Muscle layer of duodenum (tissue), 2 donors: ENCODE results near the gene TNFRSF12A.
A peak's percentile ranks its signal among the peaks of the same experiment; 100 is the strongest.
"Not testable (repeated sequence)": the region's sequence is repeated elsewhere in the genome, so short reads cannot be mapped to it uniquely, and the experiment has no call there.

Source experiments
- H3K27ac ChIP-seq: one replicate; pipeline ENCODE4 v1.7.0; 2013; ENCODE audit warnings: mild to moderate bottlenecking, low read length
- H3K27me3 ChIP-seq: one replicate; pipeline ENCODE4 v1.7.0; 2013; ENCODE audit warnings: low read depth, mild to moderate bottlenecking, control low read depth, low read length
- H3K36me3 ChIP-seq, 2 donors: one replicate each; pipeline ENCODE4 v1.7.0; 2013; ENCODE audit warnings: low read length in 2 of 2, control low read depth in 1 of 2, mild to moderate bottlenecking in 1 of 2; ENCODE audit not compliant: insufficient read depth in 2 of 2, control insufficient read depth in 1 of 2
- H3K4me1 ChIP-seq, 2 donors: one replicate each; pipeline ENCODE4 v1.7.0; 2013; ENCODE audit warnings: low read length in 2 of 2, mild to moderate bottlenecking in 2 of 2, control low read depth in 1 of 2, moderate library complexity in 1 of 2; ENCODE audit not compliant: insufficient read depth in 2 of 2, control insufficient read depth in 1 of 2
- H3K4me3 ChIP-seq, 2 donors: one replicate each; pipeline ENCODE4 v1.7.0; 2013; ENCODE audit warnings: low read length in 2 of 2, low read depth in 1 of 2, mild to moderate bottlenecking in 1 of 2
- H3K9me3 ChIP-seq, 2 donors: one replicate each; pipeline ENCODE4 v1.7.0; 2013; ENCODE audit warnings: low read length in 2 of 2, control low read depth in 1 of 2, mild to moderate bottlenecking in 1 of 2; ENCODE audit not compliant: control insufficient read depth in 1 of 2
- donor health status: healthy.

TNFRSF12A gene

DNA sequence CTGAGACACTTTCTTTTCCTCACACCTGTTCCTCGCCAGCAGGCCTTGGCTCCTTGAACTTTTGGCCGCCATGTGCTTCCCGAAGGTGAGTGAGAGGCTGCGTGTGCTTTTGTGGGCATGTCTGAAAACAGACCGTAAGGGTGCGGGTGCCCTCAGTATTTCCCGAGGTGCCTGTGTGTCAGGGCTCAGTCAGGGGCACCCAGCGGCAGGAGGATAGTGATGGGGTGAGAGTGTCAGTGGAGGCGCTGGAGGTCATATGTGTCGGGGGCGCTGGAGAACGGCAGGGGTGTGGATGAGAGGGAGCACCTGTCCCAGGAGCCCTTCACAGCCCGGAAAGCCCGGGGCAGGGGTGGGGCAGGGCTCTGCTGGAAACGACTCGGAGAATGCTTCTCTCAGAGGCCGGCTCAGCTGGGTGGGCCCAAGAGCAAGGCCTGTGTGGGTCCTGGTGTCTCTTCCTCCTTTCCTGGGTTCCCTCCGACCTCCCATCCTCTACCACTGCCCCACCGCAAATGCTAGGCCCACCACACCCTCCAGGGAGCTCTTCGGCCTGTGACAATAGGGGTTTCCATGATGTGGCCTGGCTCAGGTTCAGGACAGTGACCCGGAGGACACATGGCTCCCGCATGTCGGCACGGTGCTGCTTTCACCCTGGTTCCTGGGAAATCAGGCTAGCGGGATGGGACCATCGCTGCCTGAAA is 45.7 kb downstream of the TNFRSF12A start:
- Histone ChIP-seq H3K36me3 (no peaks in the 10 kb centered on the region), H3K27me3 (no peaks in the 10 kb centered on the region), H3K4me3 (peak overlapping the region; percentile 48 to 78), H3K9me3 (no peaks in the 10 kb centered on the region), H3K27ac (peak overlapping the region; percentile 87), H3K4me1 (peaks cover 0 to 6% of the 10 kb centered on the region in 2 donors)

- Histone ChIP-seq H3K4me1 (peaks cover 0 to 6% of the 10 kb centered on the region in 2 donors), H3K4me3 (peak overlapping the region; percentile 48 to 78), H3K27ac (no peak overlapping the region)
These were observed 46.2 kb downstream of the TNFRSF12A start for GRCh38 chr16:3066440-3066748.

DNA sequence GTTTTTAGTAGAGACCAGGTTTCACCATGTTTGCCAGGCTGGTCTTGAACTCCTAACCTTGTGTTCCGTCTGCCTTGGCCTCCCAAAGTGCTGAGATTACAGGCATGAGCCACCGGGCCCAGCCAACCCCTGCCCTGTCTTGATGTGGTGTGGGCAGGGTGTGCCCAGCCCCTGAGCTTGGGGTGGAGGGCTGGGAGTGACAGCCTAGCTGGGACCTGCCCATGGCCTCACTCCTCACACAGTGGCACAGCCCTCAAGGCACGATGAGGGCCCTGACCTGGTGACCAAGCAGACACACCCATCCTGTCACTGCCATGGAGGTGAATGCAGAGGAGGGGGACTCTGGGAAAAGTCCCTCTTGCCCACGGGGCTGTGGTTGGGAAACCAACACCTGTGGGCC is 48.3 kb downstream of the TNFRSF12A start:
- Histone ChIP-seq H3K9me3 (no peaks in the 10 kb centered on the region), H3K27me3 (no peaks in the 10 kb centered on the region), H3K4me1 (peaks cover 0 to 6% of the 10 kb centered on the region in 2 donors), H3K36me3 (no peaks in the 10 kb centered on the region), H3K27ac (no peak overlapping the region), H3K4me3 (no peak overlapping the region)

More at GRCh38 chr16:3066440-3066748, 46.2 kb downstream of the TNFRSF12A start:
- H3K9me3 ChIP-seq: no peaks in the 10 kb centered on the region
- H3K36me3 ChIP-seq: no peaks in the 10 kb centered on the region
- H3K27me3 ChIP-seq: no peaks in the 10 kb centered on the region

- H3K9me3 ChIP-seq, H3K4me3 ChIP-seq, H3K4me1 ChIP-seq, H3K27me3 ChIP-seq, H3K36me3 ChIP-seq, H3K27ac ChIP-seq: not testable (repeated sequence)
These were observed 49.0 kb downstream of the TNFRSF12A start for GRCh38 chr16:3069146-3069545.

DNA sequence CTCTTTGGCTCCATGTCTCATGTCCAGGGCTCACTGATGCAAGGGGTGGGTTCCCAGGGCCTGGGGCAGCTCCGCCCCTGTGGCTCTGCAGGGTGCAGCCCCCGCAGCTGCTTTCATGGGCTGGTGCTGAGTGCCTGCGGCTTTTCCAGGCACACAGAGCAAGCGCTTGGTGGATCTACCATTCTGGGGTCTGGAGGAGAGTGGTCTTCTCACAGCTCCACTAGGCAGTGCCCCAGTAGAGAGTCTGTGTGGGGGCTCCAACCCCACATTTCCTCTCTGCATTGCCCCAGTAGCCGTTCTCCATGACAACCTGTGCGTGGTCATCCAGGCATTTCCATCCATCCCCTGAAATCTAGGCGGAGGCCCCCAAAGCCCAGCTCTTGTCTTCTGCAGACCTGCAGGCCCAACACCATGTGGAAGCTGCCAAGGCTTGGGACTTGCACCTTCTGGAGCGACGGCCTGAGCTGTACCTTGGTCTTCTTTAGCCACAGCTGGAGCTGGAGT is 50.5 kb downstream of the TNFRSF12A start:
- no peaks in the 10 kb centered on the region for H3K4me1 ChIP-seq
- H3K9me3 ChIP-seq: no peaks in the 10 kb centered on the region
- no peak overlapping the region for H3K4me3 ChIP-seq
- no peaks in the 10 kb centered on the region for H3K36me3 ChIP-seq
- no peak overlapping the region for H3K27ac ChIP-seq
- H3K27me3 ChIP-seq: no peaks in the 10 kb centered on the region

DNA sequence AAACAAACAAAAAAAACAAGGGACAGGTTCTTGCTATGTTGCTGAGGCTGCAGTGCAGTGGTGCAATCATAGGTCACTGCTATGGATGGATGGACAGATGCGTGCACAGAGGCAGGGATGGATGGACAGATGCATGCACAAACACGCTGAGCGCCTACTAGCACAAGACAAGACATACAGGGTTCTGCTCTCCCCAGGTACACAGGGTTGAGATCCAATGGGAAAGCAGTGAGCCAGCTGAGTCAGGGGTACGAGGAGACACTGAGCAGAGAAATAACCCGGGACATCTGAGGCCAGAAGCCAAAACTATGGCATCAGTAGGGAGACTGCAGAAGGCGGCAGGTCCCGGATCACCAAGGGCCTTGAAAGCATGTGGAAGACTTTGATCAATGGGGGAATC is 51.5 kb downstream of the TNFRSF12A start:
- H3K4me1 ChIP-seq: no peaks in the 10 kb centered on the region
- no peak overlapping the region for H3K4me3 ChIP-seq
- H3K9me3 ChIP-seq: no peaks in the 10 kb centered on the region
- H3K27ac ChIP-seq: no peak overlapping the region
- H3K27me3 ChIP-seq: no peaks in the 10 kb centered on the region
- H3K36me3 ChIP-seq: no peaks in the 10 kb centered on the region
